Endothelial cell of umbilical vein (primary cell): ENCODE data around the gene AK9. TPM values are rescaled to one million over a fixed set of nuclear protein-coding genes. Genes with fewer than 3 reads are reported as not detected.
A peak's percentile ranks its signal among the peaks of the same experiment; 100 is the strongest.

ENCODE experiments used
- BruUV-seq: library from RNA; stranded (reverse); fragments of 400-500 nt; replicated peaks from 2 replicates; lab custom pipeline; 2021; lab: Mats Ljungman, UMichigan
- CTCF ChIA-PET: fragments of 300-600, 350-600 bp; sonication (Branson Sonifier 250); formaldehyde crosslinking; loops from one replicate; lab custom pipeline; 2021; ENCODE audit warnings: antibody characterized with exemption, inconsistent platforms; lab: Charles Lee
- POLR2A ChIA-PET: fragments of 300-600, 350-600 bp; sonication (Branson Sonifier 250); formaldehyde crosslinking; loops from one replicate; lab custom pipeline; 2021; ENCODE audit warnings: antibody characterized with exemption, inconsistent platforms; lab: Charles Lee
- DNase-seq: peaks from one replicate; pipeline ENCODE4 v3.0.0-alpha.2; 2011; ENCODE audit warnings: low read depth, low spot score
- FAIRE-seq: peaks from 2 replicates; lab custom pipeline; 2011; peaks lifted over from hg19 to GRCh38; lab: Jason Lieb, UNC
- H2AFZ ChIP-seq: 2 replicates; pipeline ENCODE4 v1.6.0; 2012; ENCODE audit warnings: low read depth, low read length, control low read depth, inconsistent platforms
- H3K27ac ChIP-seq: 2 replicates; pipeline ENCODE4 v1.5.1; 2011; ENCODE audit warnings: low read depth, mild to moderate bottlenecking, control low read depth, low read length, moderate library complexity; ENCODE audit not compliant: insufficient read depth
- H3K27me3 ChIP-seq, 2 experiments: 2 replicates each; pipeline versions ENCODE4 v1.6.0 to v1.6.1; 2011; ENCODE audit warnings: low read length in 2 of 2, mixed read lengths in 1 of 2; ENCODE audit not compliant: control insufficient read depth in 2 of 2, insufficient read depth in 2 of 2
- H3K36me3 ChIP-seq, 2 experiments: 2 replicates in 1 of 2; 3 replicates in 1 of 2; pipeline ENCODE4 v1.5.1; 2011; ENCODE audit warnings: low read length in 2 of 2, mild to moderate bottlenecking in 1 of 2, moderate library complexity in 1 of 2; ENCODE audit not compliant: control insufficient read depth in 2 of 2, insufficient read depth in 2 of 2; ENCODE audit errors: extremely low read depth in 1 of 2
- H3K4me1 ChIP-seq: 3 replicates; pipeline ENCODE4 v1.5.1; 2011; ENCODE audit warnings: mild to moderate bottlenecking, low read length; ENCODE audit not compliant: control insufficient read depth, insufficient read depth; ENCODE audit errors: extremely low read depth
- H3K4me2 ChIP-seq: 2 replicates; pipeline ENCODE4 v1.6.1; 2011; ENCODE audit warnings: low read length, control low read depth, mixed read lengths; ENCODE audit not compliant: insufficient read depth
- H3K4me3 ChIP-seq, 3 experiments: fragments of 200-600 bp in 1 of 3; sonication (generic), shearing (Covaris generic) in 1 of 3; replicated peaks in 1 of 3; 2 replicates each; pipeline ENCODE4 v1.5.1; 2011 to 2016; ENCODE audit warnings: control low read depth in 3 of 3, low read length in 3 of 3, mild to moderate bottlenecking in 2 of 3, inconsistent platforms in 1 of 3, low read depth in 1 of 3, moderate library complexity in 1 of 3; ENCODE audit not compliant: insufficient read depth in 1 of 3
- H3K79me2 ChIP-seq: 2 replicates; pipeline ENCODE4 v1.6.0; 2012; ENCODE audit warnings: low read length, inconsistent platforms; ENCODE audit not compliant: control insufficient read depth, insufficient read depth
- H3K9ac ChIP-seq: replicated peaks from 2 replicates; pipeline ENCODE3; 2011; ENCODE audit warnings: low read length, control low read depth; ENCODE audit not compliant: insufficient read depth; ENCODE audit errors: extremely low read depth
- H3K9me1 ChIP-seq: replicated peaks from 3 replicates; pipeline ENCODE4 v1.6.0; 2011; ENCODE audit warnings: mild to moderate bottlenecking, low read length; ENCODE audit not compliant: control insufficient read depth, insufficient read depth; ENCODE audit errors: extremely low read depth
- H3K9me3 ChIP-seq: replicated peaks from 2 replicates; pipeline ENCODE4 v1.5.1; 2012; ENCODE audit warnings: low read length, inconsistent platforms; ENCODE audit not compliant: control insufficient read depth, insufficient read depth
- H4K20me1 ChIP-seq: replicated peaks from 2 replicates; pipeline ENCODE3; 2011; ENCODE audit warnings: mild to moderate bottlenecking, low read length; ENCODE audit not compliant: control insufficient read depth, insufficient read depth; ENCODE audit errors: extremely low read depth
- EZH2 ChIP-seq: IDR thresholded peaks from 2 replicates; pipeline ENCODE4 v1.6.1; 2012; ENCODE audit warnings: borderline replicate concordance, low read depth, mild to moderate bottlenecking, moderate library complexity, low read length, inconsistent platforms; ENCODE audit not compliant: severe bottlenecking
- MYC ChIP-seq: IDR thresholded peaks from one replicate; pipeline ENCODE4 v1.6.1; 2011; ENCODE audit warnings: mild to moderate bottlenecking, low read depth, low read length
- POLR2A ChIP-seq: IDR thresholded peaks from 2 replicates; pipeline ENCODE4 v1.6.1; 2012; ENCODE audit warnings: low read depth, mild to moderate bottlenecking, control low read depth, low read length
- POLR2AphosphoS5 ChIP-seq: IDR thresholded peaks from 2 replicates; pipeline ENCODE4 v1.6.1; 2012; ENCODE audit warnings: low read depth, mild to moderate bottlenecking, control low read depth, low read length, moderate library complexity; ENCODE audit not compliant: insufficient read depth
- dilution Hi-C: fragments of 300-500 bp; cut with MboI; formaldehyde crosslinking; loops from one replicate; pipeline ENCODE4 v1.15.0; 2019; ENCODE audit warnings: low sequenced_read_pairs; ENCODE audit not compliant: extremely low pct_ligation_motif_present
- intact Hi-C: fragments of 100-400 bp; cut with micrococcal nuclease; formaldehyde crosslinking; loops from one replicate; pipeline ENCODE4 v1.10.0; 2022
- polyA plus RNA-seq, 4 experiments: library from polyadenylated mRNA; depleted of rRNA in 3 of 4; stranded (reverse) in 3 of 4; unstranded in 1 of 4; fragments of >200 nt; gene quantifications; 2 replicates each; pipeline versions ENCODE4 v1.2.1 to v1.2.3, GENCODE V29; 2011 to 2012; ENCODE audit warnings: missing spikeins in 1 of 4
- total RNA-seq: library from RNA; stranded (reverse); gene quantifications from 2 replicates; pipeline ENCODE4 v1.2.3, GENCODE V29; 2021
- TF ChIP-seq, protein P1 (sequence below): IDR thresholded peaks from 2 replicates; pipeline ENCODE4 v1.6.1; 2011; ENCODE audit not compliant: insufficient read depth, insufficient read length

The AK9 gene
- total and polyA plus RNA-seq, 2 donors (not counting 3 experiments of a cell fraction or from before 2014, with no cell fraction given), result 1.4 to 3.2 TPM

DNA sequence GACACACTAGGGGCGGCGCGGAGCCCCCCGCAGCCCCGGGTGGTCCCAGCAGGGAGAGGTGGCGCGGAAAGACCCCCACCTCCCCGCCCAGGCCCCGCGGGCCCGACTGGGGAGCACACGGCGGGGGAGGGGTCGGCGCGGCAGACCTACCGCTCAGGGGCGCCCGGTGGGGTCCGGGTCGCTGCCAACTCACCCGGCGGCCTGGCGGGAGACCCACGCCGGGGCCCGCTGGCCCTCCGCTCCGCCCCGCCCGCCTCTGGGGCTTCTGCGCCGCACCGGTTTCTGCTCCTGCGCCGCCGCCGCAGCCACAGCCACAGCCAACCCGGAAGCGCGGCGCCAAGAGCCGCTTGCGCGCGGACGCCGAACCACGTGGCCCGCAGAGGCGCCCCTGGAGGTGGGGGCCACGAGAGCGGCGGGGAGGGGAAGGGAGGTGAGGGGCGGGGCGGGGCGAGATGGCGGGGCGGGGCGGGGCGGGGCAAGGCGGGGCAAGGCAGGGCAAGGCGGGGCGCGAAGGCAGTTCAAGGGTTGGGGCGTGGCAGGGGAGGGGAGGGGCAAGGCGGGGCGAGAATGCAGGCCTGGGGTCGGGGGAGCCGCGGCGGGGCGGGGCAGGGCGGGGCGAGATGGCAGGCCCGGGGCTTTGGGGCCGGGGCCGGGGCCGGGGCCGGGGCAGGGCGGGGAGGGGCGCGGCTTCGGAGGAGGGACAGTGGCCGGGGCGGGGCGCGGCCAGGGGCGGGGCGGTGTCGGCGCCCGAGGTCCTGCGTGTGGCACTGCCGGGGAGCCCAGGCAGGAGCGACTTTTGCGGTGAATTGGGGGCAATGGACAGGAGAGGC lies 207.9 kb downstream of the AK9 start, which contains the start of gene ZBTB24:
Gene ZBTB24 (minus strand): TSS at position 315 of the 830 bp plus-strand sequence. CDS start 1,193 bp downstream, outside the sequence.
- H3K79me2 ChIP-seq, result peaks cover 39% of the 10 kb centered on the region
- dilution Hi-C loops (no loop called here), intact Hi-C loops (loop anchor here (2.0 to 5.0 kb wide), 3 partner anchors 41 to 208 kb away; partner anchors contain the start of genes AK9, CD164, FIG4 and PPIL6)
- POLR2A ChIA-PET, result interaction anchor here (0.7 to 0.9 kb wide), 2 partner anchors 26 to 1391 kb away, joined by 3 read pairs; partner anchors contain the start of gene AMD1
- peak within 1 kb of the TSS; percentile 55 to 95 (median 93) for H3K4me3 ChIP-seq
- peak within 1 kb of the TSS; percentile 98 for H3K4me2 ChIP-seq
- H3K36me3 ChIP-seq, result peaks cover 0 to 3% of the 10 kb centered on the region in 2 experiments
- H2AFZ ChIP-seq, result peak within 1 kb of the TSS; percentile 97
- CTCF ChIA-PET, result interaction anchor here (0.8 kb wide), 2 partner anchors 15 to 27 kb away, joined by 4 read pairs; partner anchors contain the start of gene MICAL1
- no TSS peak for BruUV-seq
- peak within 1 kb of the TSS; percentile 78 for H3K27ac ChIP-seq
- H4K20me1 ChIP-seq, result no peaks in the 10 kb centered on the region
- FAIRE-seq, result peak; percentile 24
- peak; percentile 79 for DNase-seq
- no peaks in the 10 kb centered on the region for H3K9me3 ChIP-seq
- peak within 1 kb of the TSS; percentile 78 for H3K9ac ChIP-seq
- peaks cover 8 to 13% of the 10 kb centered on the region in 2 experiments for H3K27me3 ChIP-seq
- TF ChIP-seq, protein P1, sequence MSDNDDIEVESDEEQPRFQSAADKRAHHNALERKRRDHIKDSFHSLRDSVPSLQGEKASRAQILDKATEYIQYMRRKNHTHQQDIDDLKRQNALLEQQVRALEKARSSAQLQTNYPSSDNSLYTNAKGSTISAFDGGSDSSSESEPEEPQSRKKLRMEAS, result peak; percentile 90
- TF ChIP-seq EZH2 (no peak), MYC (peak; percentile 17), POLR2A (peak; percentile 70), POLR2AphosphoS5 (peak; percentile 90)
- no peaks in the 10 kb centered on the region for H3K9me1 ChIP-seq
- H3K4me1 ChIP-seq, result peaks cover 26% of the 10 kb centered on the region
